ENCODE measurements around the gene CCNY.

DNA sequence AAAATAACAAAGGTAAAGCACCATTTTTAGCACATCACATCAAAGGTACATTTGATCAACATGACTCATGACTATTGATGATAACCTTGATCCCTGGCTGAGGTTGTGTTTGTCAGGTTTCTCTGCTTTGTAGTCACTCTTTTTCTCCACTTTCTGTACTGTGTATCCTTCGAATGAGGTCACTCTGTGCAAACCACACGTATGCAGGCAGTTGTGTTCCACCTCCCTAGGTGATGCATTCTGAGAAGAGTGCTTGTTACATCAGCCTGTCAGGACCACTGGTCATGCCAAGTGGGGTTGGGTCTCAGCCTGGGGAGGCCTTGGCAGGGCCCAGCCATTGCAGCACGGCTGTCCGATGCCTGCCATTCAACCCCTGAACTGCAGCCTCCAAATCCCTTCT is 206.0 kb downstream of the CCNY start:
- TF ChIP-seq, protein P1, sequence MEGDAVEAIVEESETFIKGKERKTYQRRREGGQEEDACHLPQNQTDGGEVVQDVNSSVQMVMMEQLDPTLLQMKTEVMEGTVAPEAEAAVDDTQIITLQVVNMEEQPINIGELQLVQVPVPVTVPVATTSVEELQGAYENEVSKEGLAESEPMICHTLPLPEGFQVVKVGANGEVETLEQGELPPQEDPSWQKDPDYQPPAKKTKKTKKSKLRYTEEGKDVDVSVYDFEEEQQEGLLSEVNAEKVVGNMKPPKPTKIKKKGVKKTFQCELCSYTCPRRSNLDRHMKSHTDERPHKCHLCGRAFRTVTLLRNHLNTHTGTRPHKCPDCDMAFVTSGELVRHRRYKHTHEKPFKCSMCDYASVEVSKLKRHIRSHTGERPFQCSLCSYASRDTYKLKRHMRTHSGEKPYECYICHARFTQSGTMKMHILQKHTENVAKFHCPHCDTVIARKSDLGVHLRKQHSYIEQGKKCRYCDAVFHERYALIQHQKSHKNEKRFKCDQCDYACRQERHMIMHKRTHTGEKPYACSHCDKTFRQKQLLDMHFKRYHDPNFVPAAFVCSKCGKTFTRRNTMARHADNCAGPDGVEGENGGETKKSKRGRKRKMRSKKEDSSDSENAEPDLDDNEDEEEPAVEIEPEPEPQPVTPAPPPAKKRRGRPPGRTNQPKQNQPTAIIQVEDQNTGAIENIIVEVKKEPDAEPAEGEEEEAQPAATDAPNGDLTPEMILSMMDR (IDR thresholded peaks at IDR 0.05; ENCODE audit: insufficient read depth, low read depth, low read length) = no peak
- no peak for TF ChIP-seq EZH2 (IDR thresholded peaks at IDR 0.05; ENCODE audit: insufficient read depth, low read length)

All from astrocyte (in vitro differentiated cells and primary cell).